Adrenal gland (tissue), 12 donors: ENCODE measurements around the gene SORL1-AS1. TPM values are rescaled to one million over a fixed set of nuclear protein-coding genes. Genes with fewer than 3 reads are reported as not detected.

Source experiments
- DNase-seq, 7 donors: peaks; one replicate each; pipeline ENCODE4 v3.0.0-alpha.2; 2019 to 2020
- H3K27ac ChIP-seq, 5 donors: fragments of 200-600 bp; sonication (generic) in 4 of 5; 1 replicate in 3 of 5; 2 replicates in 2 of 5; pipeline versions ENCODE4 v1.5.1 to v1.8.0; 2016 to 2020; ENCODE audit warnings: mild to moderate bottlenecking in 1 of 5
- H3K27me3 ChIP-seq: fragments of 200-600 bp; 2 replicates; pipeline ENCODE4 v1.8.0; 2021
- H3K36me3 ChIP-seq, 2 donors: fragments of 200-600 bp; replicated peaks in 1 of 2; 1 replicate in 1 of 2; 2 replicates in 1 of 2; pipeline versions ENCODE4 v1.5.1 to v1.8.0; 2018 to 2022
- H3K4me1 ChIP-seq, 2 donors: fragments of 200-600 bp; replicated peaks in 1 of 2; 1 replicate in 1 of 2; 2 replicates in 1 of 2; pipeline versions ENCODE4 v1.5.1 to v1.8.0; 2018 to 2021
- H3K4me3 ChIP-seq, 4 donors: fragments of 200-600 bp; sonication (generic) in 3 of 4; one replicate each; pipeline ENCODE4 v1.5.1; 2016 to 2018
- H3K9me3 ChIP-seq, 3 donors: fragments of 200-600 bp; sonication (generic) in 1 of 3; replicated peaks in 1 of 3; 1 replicate in 2 of 3; 2 replicates in 1 of 3; pipeline versions ENCODE4 v1.5.1 to v1.8.0; 2016 to 2021
- CTCF ChIP-seq, 6 experiments: fragments of 450-650 bp in 4 of 6; fragments of 200-600 bp in 2 of 6; sonication (generic) in 1 of 6; IDR thresholded peaks; 1 replicate in 5 of 6; 2 replicates in 1 of 6; pipeline versions ENCODE4 v1.5.1 to v1.8.0; 2016 to 2021; ENCODE audit warnings: antibody characterized with exemption in 6 of 6, mild to moderate bottlenecking in 2 of 6, moderate library complexity in 1 of 6
- POLR2A ChIP-seq, 2 donors: fragments of 450-650 bp; IDR thresholded peaks; one replicate each; pipeline ENCODE4 v1.6.1; 2017; ENCODE audit warnings: antibody characterized with exemption in 2 of 2, mild to moderate bottlenecking in 2 of 2, moderate library complexity in 1 of 2
- WGBS, 4 donors: extraction: QIAGEN DNeasy Blood & Tissue Kit in 2 of 4; methylation state at CpG; one replicate each; pipeline versions ENCODE4 v1.1.5 to v1.1.7; 2013 to 2017; 5-methylcytosine and 5-hydroxymethylcytosine counted together
- intact Hi-C, 2 donors: fragments of 100-400 bp; cut with DNase I; formaldehyde crosslinking; loops; one replicate each; pipeline versions ENCODE4 v1.14.1 to v1.15.0; 2022 to 2023
- polyA plus RNA-seq, 3 donors: library from polyadenylated mRNA; stranded (reverse); fragments of 200-250 nt in 2 of 3; fragments of 350-450 nt in 1 of 3; fragmentation: Illumina TruSeq in 1 of 3; extraction: RNeasy Lipid Tissue Mini Kit (QIAGEN cat#74804) in 1 of 3; gene quantifications; one replicate each; pipeline ENCODE4 v1.2.3, GENCODE V29; 2013 to 2014
- total RNA-seq, 9 donors: library from RNA; depleted of rRNA in 4 of 9; stranded (reverse); fragments of >200 nt in 4 of 9; fragments of 120-200 nt in 1 of 9; fragmentation: NEBNext Ultra II Directional in 1 of 9; extraction: Animal tissue kit (Norgen Biotek cat#: 25700) in 1 of 9; gene quantifications; one replicate each; pipeline versions ENCODE4 v1.1.0 to v1.2.4, GENCODE V29; 2013 to 2023
- donor health status: healthy with polysubstance abuse.
- donor health status: Bipolar disorder and iron deficiency.
- donor health status: DM: yes; HTN: yes; CAD: no.
- donor health status: DM: no; HTN: no; CAD: no.
- donor health status: DM: no; HTN: no; CAD: no.
- donor health status: DM: yes; HTN: yes; CAD: no.

The SORL1-AS1 gene

DNA sequence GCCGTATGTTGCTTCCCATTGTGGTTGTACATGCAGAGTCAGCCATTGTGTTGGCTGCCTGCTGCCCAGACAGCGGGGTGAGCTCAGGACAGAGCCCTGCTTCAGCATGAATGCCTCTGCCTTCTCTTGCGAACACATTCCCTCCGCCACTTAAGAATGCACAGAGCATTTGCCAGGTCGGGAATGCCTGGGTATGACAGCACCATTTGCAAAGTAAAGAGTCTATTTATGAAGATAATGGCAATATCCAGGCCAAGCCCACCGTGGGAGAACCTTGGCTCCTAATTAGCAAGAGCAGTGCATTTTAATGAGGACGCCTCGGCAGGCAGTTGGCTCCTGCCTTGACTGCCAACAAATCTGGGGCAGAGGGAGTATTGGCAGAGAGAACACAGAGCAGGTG, 63.1 kb downstream of the SORL1-AS1 start:
- no peaks in the 10 kb centered on the region for H3K36me3 ChIP-seq
- no peaks in the 10 kb centered on the region for H3K4me1 ChIP-seq
- intact Hi-C loops: no loop called here
- H3K9me3 ChIP-seq: no peaks in the 10 kb centered on the region
- TF ChIP-seq POLR2A (IDR thresholded peaks at IDR 0.05) (no peak), CTCF (IDR thresholded peaks at IDR 0.05) (no peak)
- no peak overlapping the region for H3K4me3 ChIP-seq
- peak in 2 of 7 donors; percentile 7 to 54 for DNase-seq
- H3K27me3 ChIP-seq: no peaks in the 10 kb centered on the region
- H3K27ac ChIP-seq: no peak overlapping the region
- 54 to 66% (median 60%) methylated on average over 8 of the region's 8 CpGs for WGBS, 4 donors

Other genes with a start within 250 kb of the SORL1-AS1 start
- gene SC5D, start 160.2 kb downstream of the SORL1-AS1 start, total RNA-seq: 100 to 1,000 TPM in 2 of 9 donors, 10 to 100 TPM in 7; 27.2 to 178 (median 43.2) TPM
- gene SC5D, start 160.2 kb downstream of the SORL1-AS1 start, polyA plus RNA-seq: 100 to 1,000 TPM in 1 of 3 donors, 10 to 100 TPM in 2; 18.3 to 317 (median 21.0) TPM
- 10 to 100 TPM in 5 of 9 donors, 1 to 10 TPM in 4; 2.5 to 28.6 (median 10.5) TPM for gene SORL1, start 653 bp downstream of the SORL1-AS1 start, total RNA-seq
- gene SORL1, start 653 bp downstream of the SORL1-AS1 start, polyA plus RNA-seq: 1 to 10 TPM; 1.0 to 4.9 (median 2.3) TPM